ENCODE measurements around the gene AKR1C4. TPM values are rescaled to one million over a fixed set of nuclear protein-coding genes. Genes with fewer than 3 reads are reported as not detected.
"Not testable (repeated sequence)": the region's sequence is repeated elsewhere in the genome, so short reads cannot be mapped to it uniquely, and the experiment has no call there.

Gene AKR1C4
- total and polyA plus RNA-seq, 7 donors: not detected

GRCh38 chr10:5252177-5253037 is 55.8 kb downstream of the AKR1C4 start:
- H3K9me3 ChIP-seq: no peaks in the 10 kb centered on the region
- DNase-seq (no peak), ATAC-seq (no peak)
- no peak overlapping the region for H3K4me3 ChIP-seq
- H3K27ac ChIP-seq: no peak overlapping the region
- H3K36me3 ChIP-seq (ENCODE audit: insufficient read depth in 1 of 2, low read depth in 1 of 2): no peaks in the 10 kb centered on the region
- intact Hi-C loops (cut with DNase I): no loop called here
- 66 to 69% (median 69%) methylated on average over 8 of the region's 8 CpGs for WGBS, 3 donors
- H3K4me1 ChIP-seq: no peaks in the 10 kb centered on the region
- TF ChIP-seq CTCF (IDR thresholded peaks at IDR 0.05): no peak
- no peaks in the 10 kb centered on the region for H3K27me3 ChIP-seq (ENCODE audit: insufficient read depth in 3 of 3, low read length in 2 of 3)

DNA sequence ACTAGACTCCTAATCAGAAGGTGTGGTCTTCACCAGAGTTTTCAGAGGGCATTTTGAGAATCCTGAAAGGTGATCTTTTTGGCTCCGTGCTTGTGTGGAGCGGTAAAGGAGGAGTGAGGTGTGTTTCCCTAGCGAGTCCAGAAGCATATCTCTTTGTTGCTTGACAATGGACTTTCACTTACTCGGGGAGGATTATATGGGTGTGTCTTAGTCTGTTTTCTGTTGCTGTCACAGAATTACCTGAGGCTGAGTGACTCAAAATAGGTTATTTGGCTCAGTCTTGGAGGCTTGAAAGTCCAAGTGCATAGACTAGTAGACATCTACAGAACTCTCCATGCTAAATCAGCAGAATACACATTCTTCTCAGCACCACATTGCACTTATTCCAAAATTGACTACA is 57.9 kb downstream of the AKR1C4 start:
- Histone ChIP-seq H3K36me3 (ENCODE audit: insufficient read depth in 1 of 2, low read depth in 1 of 2) (no peaks in the 10 kb centered on the region), H3K9me3 (no peaks in the 10 kb centered on the region), H3K27me3 (ENCODE audit: insufficient read depth in 3 of 3, low read length in 2 of 3) (no peaks in the 10 kb centered on the region), H3K4me1 (no peaks in the 10 kb centered on the region), H3K27ac (no peak overlapping the region), H3K4me3 (no peak overlapping the region)
- DNase-seq: no peak
- 79 to 93% (median 91%) methylated on average over 4 of the region's 4 CpGs for WGBS, 3 donors
- TF ChIP-seq CTCF (IDR thresholded peaks at IDR 0.05): no peak
- no peak for ATAC-seq
- intact Hi-C loops (cut with DNase I): no loop called here

GRCh38 chr10:5257768-5258167 is 61.1 kb downstream of the AKR1C4 start:
- H3K9me3 ChIP-seq; H3K27ac ChIP-seq; H3K4me3 ChIP-seq; DNase-seq; H3K36me3 ChIP-seq (ENCODE audit: insufficient read depth in 1 of 2, low read depth in 1 of 2); ATAC-seq; H3K4me1 ChIP-seq; intact Hi-C loops (cut with DNase I); H3K27me3 ChIP-seq (ENCODE audit: insufficient read depth in 3 of 3, low read length in 2 of 3): not testable (repeated sequence)
- WGBS, 3 donors: 87 to 89% (median 89%) methylated on average over 3 of the region's 3 CpGs

GRCh38 chr10:5259132-5259951 is 62.7 kb downstream of the AKR1C4 start:
- ATAC-seq: no peak

More at GRCh38 chr10:5259132-5259951, 62.7 kb downstream of the AKR1C4 start:
- intact Hi-C loops (cut with DNase I): no loop called here
- Histone ChIP-seq H3K27me3 (ENCODE audit: insufficient read depth in 3 of 3, low read length in 2 of 3) (no peaks in the 10 kb centered on the region), H3K36me3 (ENCODE audit: insufficient read depth in 1 of 2, low read depth in 1 of 2) (no peaks in the 10 kb centered on the region), H3K4me1 (no peaks in the 10 kb centered on the region), H3K9me3 (peaks cover 3% of the 10 kb centered on the region), H3K4me3 (no peak overlapping the region), H3K27ac (no peak overlapping the region)
- 75 to 79% (median 77%) methylated on average over 6 of the region's 6 CpGs for WGBS, 3 donors
- TF ChIP-seq CTCF (IDR thresholded peaks at IDR 0.05): no peak
- no peak for DNase-seq
